NCI-H1417 (cell line): ENCODE measurements around the gene CCDC154.

Experiments used
- DNase-seq, 3 experiments: peaks; one replicate each; lab custom pipeline; 2025; lab: John Stamatoyannopoulos, UW

Gene CCDC154

DNA sequence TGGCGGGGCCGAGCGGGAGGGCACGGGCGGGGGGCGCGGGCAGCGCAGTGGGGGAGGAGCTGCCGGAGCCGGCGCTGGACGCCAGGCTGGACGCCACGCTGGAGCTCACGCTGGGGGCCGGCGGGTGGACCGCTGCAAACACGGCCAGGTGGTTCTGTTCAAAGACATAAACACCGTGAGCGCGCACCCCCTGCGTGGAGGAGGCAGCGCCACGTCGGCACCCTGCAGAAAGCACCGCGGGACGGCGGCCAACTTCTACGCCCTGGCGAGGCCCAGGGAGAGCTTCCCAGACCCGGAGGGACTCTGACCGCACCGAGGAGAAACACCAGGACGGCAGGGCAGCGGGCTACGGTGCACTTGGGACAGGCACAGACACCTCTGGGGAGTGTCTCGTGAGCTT, 59.1 kb downstream of the CCDC154 start:
- peak in 2 of 3 experiments; percentile 75 to 84 for DNase-seq
